Transverse colon (tissue), 4 donors: ENCODE results near the gene C10orf67. TPM values are rescaled to one million over a fixed set of nuclear protein-coding genes. Genes with fewer than 3 reads are reported as not detected.
"Not testable (repeated sequence)": the region's sequence is repeated elsewhere in the genome, so short reads cannot be mapped to it uniquely, and the experiment has no call there.

Experiments
- DNase-seq: peaks from one replicate; pipeline ENCODE4 v3.0.0-alpha.2; 2019
- H3K27ac ChIP-seq, 4 donors: fragments of 200-600 bp; sonication (generic); 2 replicates each; pipeline ENCODE4 v1.5.1; 2016 to 2018; ENCODE audit warnings: inconsistent platforms in 4 of 4
- H3K27me3 ChIP-seq: fragments of 200-600 bp; sonication (generic); 2 replicates; pipeline ENCODE4 v1.5.1; 2017; ENCODE audit warnings: inconsistent platforms
- H3K36me3 ChIP-seq, 4 donors: fragments of 200-600 bp; sonication (generic); 2 replicates each; pipeline ENCODE4 v1.5.1; 2017 to 2019; ENCODE audit warnings: inconsistent platforms in 4 of 4
- H3K4me1 ChIP-seq, 4 donors: fragments of 200-600 bp; sonication (generic); 2 replicates each; pipeline ENCODE4 v1.5.1; 2017 to 2020; ENCODE audit warnings: inconsistent platforms in 4 of 4
- H3K4me3 ChIP-seq, 4 donors: fragments of 200-600 bp; sonication (generic); 1 replicate in 1 of 4; 2 replicates in 3 of 4; pipeline versions ENCODE4 v1.5.1 to v1.6.1; 2017 to 2019; ENCODE audit warnings: inconsistent platforms in 4 of 4
- H3K9me3 ChIP-seq, 2 donors: fragments of 200-600 bp; sonication (generic); 2 replicates each; pipeline ENCODE4 v1.5.1; 2017 to 2019; ENCODE audit warnings: inconsistent platforms in 2 of 2
- CTCF ChIP-seq, 5 experiments: fragments of 200-600 bp in 3 of 5; fragments of 450-650 bp in 2 of 5; sonication (generic) in 3 of 5; IDR thresholded peaks; 1 replicate in 2 of 5; 2 replicates in 3 of 5; pipeline ENCODE4 v1.5.1; 2016 to 2017; ENCODE audit warnings: antibody characterized with exemption in 5 of 5, inconsistent platforms in 3 of 5, mild to moderate bottlenecking in 2 of 5, moderate library complexity in 1 of 5
- EP300 ChIP-seq: sonication (generic); formaldehyde crosslinking; IDR thresholded peaks from one replicate; pipeline ENCODE4 v1.6.1; 2017; ENCODE audit warnings: antibody characterized with exemption, low read depth
- POLR2A ChIP-seq: fragments of 450-650 bp; IDR thresholded peaks from one replicate; pipeline ENCODE4 v1.6.1; 2016; ENCODE audit warnings: antibody characterized with exemption, mild to moderate bottlenecking, moderate library complexity
- POLR2AphosphoS5 ChIP-seq, 3 donors: sonication (generic); formaldehyde crosslinking; IDR thresholded peaks; one replicate each; pipeline ENCODE4 v1.6.1; 2016; ENCODE audit warnings: antibody characterized with exemption in 3 of 3
- WGBS, 2 donors: methylation state at CpG; one replicate each; pipeline ENCODE4 v1.1.5; 2018; ENCODE audit warnings: low coverage in 1 of 2; 5-methylcytosine and 5-hydroxymethylcytosine counted together
- in situ Hi-C, 4 donors: fragments of 200-750 bp; cut with MboI; loops; one replicate each; pipeline versions ENCODE4 v1.15.0 to v1.15.1; 2017; ENCODE audit warnings: low sequenced_read_pairs in 3 of 4, low pct_ligation_motif_present in 1 of 4, low pct_unique_long_range_greater_than_20kb in 1 of 4
- intact Hi-C: fragments of 100-400 bp; cut with DNase I; formaldehyde crosslinking; loops from one replicate; pipeline ENCODE4 v1.15.1; 2023; ENCODE audit warnings: low total_unique reads
- total RNA-seq, 4 donors: library from RNA; depleted of rRNA; stranded (reverse); fragments of >200 nt; gene quantifications; one replicate each; pipeline ENCODE4 v1.1.0, GENCODE V29; 2016

Gene C10orf67
- total RNA-seq, 4 donors from 2014 or later, result not detected

DNA sequence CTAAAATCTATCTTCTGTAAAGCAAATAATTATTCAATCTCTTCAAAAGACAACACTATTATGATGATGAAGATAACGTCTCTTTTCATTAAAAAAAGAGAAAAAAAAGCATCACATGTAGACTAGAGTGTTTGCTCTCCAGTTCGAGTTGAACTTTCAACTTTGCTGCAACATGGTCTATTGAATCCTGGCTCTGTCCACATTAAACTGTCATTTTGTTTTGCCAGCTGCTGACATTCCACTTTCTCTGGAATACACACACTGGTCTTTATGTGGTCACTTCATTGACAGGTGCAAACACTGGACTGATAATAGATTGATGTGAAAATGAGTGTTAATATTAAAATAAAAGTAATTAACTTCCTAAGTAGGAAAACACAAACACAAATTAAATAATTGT, 90.8 kb downstream of the C10orf67 start:
- H3K27me3 ChIP-seq, result no peaks in the 10 kb centered on the region
- no peaks in the 10 kb centered on the region for H3K9me3 ChIP-seq
- no peak overlapping the region for H3K27ac ChIP-seq
- H3K4me3 ChIP-seq, result no peak overlapping the region
- in situ Hi-C loops (no loop called here), intact Hi-C loops (no loop called here)
- H3K36me3 ChIP-seq, result no peaks in the 10 kb centered on the region
- WGBS, 2 donors, result 9 to 14% methylated on average over 2 of the region's 2 CpGs
- H3K4me1 ChIP-seq, result no peaks in the 10 kb centered on the region
- no peak for TF ChIP-seq CTCF (IDR thresholded peaks at IDR 0.05)
- no peak for TF ChIP-seq POLR2A
- no peak for DNase-seq

DNA sequence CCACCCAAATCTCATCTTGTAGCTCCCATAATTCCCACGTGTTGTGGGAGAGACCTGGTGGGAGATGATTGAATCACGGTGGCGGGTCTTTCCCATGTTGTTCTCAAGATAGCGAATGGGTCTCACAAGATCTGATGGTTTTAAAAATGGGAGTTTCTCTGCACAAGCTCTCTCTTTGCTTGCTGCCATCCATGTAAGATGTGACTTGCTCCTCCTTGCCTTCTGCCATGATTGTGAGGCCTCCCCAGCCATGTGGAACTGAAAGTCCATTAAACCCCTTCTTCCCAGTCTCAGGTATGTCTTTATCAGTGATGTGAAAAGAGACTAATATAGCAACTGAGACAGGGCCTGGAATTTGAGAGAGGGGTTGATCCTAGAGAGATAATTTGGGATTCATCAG, 91.7 kb downstream of the C10orf67 start:
- intact Hi-C loops, H3K4me1 ChIP-seq, H3K27ac ChIP-seq, H3K36me3 ChIP-seq, H3K9me3 ChIP-seq, H3K27me3 ChIP-seq, H3K4me3 ChIP-seq, in situ Hi-C loops, DNase-seq: not testable (repeated sequence)
- 86% methylated on average over 4 of the region's 4 CpGs; no CpG with 5 or more reads in 1 of the 2 donors for WGBS, 2 donors

- H3K9me3 ChIP-seq, H3K4me3 ChIP-seq, H3K27me3 ChIP-seq, in situ Hi-C loops, H3K36me3 ChIP-seq, H3K4me1 ChIP-seq, H3K27ac ChIP-seq, DNase-seq, intact Hi-C loops: not testable (repeated sequence)
- WGBS, 2 donors, result 82% methylated on average over 1 of the region's 1 CpG; no CpG with 5 or more reads in 1 of the 2 donors
These were observed 102.8 kb downstream of the C10orf67 start for GRCh38 chr10:23241779-23242178.

DNA sequence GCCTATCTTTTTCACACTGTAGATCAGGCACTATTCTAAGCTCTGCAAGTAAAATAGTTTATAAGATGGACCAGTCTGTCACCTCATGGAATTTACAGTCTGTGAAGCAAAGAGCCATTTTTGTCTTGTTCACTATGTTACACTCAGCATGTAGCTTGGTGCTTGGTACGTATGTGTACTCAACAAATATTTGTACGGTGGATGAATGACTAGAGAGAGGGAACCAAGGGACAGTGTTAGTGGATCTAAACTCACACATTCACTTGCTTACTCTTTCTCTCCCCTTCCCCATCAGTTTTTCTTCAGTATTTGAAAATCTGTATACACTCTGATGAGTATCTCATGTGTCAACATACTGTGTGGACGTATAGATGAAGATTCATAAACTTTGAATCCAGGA, 106.6 kb downstream of the C10orf67 start:
- 56 to 63% methylated on average over 3 of the region's 3 CpGs for WGBS, 2 donors
- in situ Hi-C loops, result no loop called here

GRCh38 chr10:23230582-23230981, 114.0 kb downstream of the C10orf67 start:
- Histone ChIP-seq H3K27me3 (no peaks in the 10 kb centered on the region), H3K4me1 (no peaks in the 10 kb centered on the region), H3K9me3 (no peaks in the 10 kb centered on the region), H3K27ac (no peak overlapping the region), H3K4me3 (no peak overlapping the region), H3K36me3 (no peaks in the 10 kb centered on the region)
- no peak for DNase-seq
- intact Hi-C loops (no loop called here), in situ Hi-C loops (no loop called here)
- WGBS, 2 donors, result 81 to 92% methylated on average over 1 of the region's 1 CpG
- no peak for TF ChIP-seq POLR2A
- TF ChIP-seq CTCF (IDR thresholded peaks at IDR 0.05), result no peak
- TF ChIP-seq POLR2AphosphoS5 (IDR thresholded peaks at IDR 0.05), result no peak
- TF ChIP-seq EP300, result no peak

More for the DNA sequence above, 106.6 kb downstream of the C10orf67 start:
- Histone ChIP-seq H3K27me3 (no peaks in the 10 kb centered on the region), H3K36me3 (no peaks in the 10 kb centered on the region), H3K4me3 (no peak overlapping the region), H3K27ac (no peak overlapping the region), H3K9me3 (no peaks in the 10 kb centered on the region), H3K4me1 (no peaks in the 10 kb centered on the region)
- intact Hi-C loops, result no loop called here
- DNase-seq, result no peak
- no peak for TF ChIP-seq EP300
- TF ChIP-seq POLR2AphosphoS5 (IDR thresholded peaks at IDR 0.05), result no peak

DNA sequence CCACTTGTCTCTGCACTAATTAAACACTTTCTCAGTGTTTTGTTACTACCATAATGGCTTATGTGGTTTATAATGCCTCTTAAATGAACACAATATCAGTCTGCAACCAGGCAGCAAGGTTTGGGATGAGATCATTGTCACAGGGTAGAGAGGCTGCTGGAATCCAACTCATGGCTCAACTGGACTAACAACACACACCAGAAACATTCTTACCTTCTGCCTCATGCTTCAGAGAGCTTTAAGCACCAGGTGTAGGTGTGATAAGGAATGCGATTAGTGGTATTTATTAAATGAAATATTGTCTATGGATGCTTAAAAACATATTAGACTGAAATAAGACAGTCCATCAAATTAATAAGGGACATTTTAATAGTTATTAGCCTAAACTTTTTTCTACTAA, 127.1 kb downstream of the C10orf67 start:
- no peaks in the 10 kb centered on the region for H3K36me3 ChIP-seq
- H3K4me3 ChIP-seq, result no peak overlapping the region
- no peak overlapping the region for H3K27ac ChIP-seq
- TF ChIP-seq POLR2A (no peak), CTCF (IDR thresholded peaks at IDR 0.05) (no peak), POLR2AphosphoS5 (IDR thresholded peaks at IDR 0.05) (no peak), EP300 (no peak)
- H3K9me3 ChIP-seq, result no peaks in the 10 kb centered on the region
- intact Hi-C loops (no loop called here), in situ Hi-C loops (no loop called here)
- no peak for DNase-seq
- no peaks in the 10 kb centered on the region for H3K27me3 ChIP-seq
- H3K4me1 ChIP-seq, result no peaks in the 10 kb centered on the region
- WGBS, 2 donors, result 92 to 95% methylated on average over 1 of the region's 1 CpG
